LNCAP (cell line): ENCODE results near the gene GPR21.

Source experiments
- CTCF ChIP-seq: fragments of 450-650 bp; IDR thresholded peaks from 2 replicates; pipeline ENCODE4 v1.5.1; 2017; ENCODE audit warnings: mild to moderate bottlenecking

Gene GPR21

DNA sequence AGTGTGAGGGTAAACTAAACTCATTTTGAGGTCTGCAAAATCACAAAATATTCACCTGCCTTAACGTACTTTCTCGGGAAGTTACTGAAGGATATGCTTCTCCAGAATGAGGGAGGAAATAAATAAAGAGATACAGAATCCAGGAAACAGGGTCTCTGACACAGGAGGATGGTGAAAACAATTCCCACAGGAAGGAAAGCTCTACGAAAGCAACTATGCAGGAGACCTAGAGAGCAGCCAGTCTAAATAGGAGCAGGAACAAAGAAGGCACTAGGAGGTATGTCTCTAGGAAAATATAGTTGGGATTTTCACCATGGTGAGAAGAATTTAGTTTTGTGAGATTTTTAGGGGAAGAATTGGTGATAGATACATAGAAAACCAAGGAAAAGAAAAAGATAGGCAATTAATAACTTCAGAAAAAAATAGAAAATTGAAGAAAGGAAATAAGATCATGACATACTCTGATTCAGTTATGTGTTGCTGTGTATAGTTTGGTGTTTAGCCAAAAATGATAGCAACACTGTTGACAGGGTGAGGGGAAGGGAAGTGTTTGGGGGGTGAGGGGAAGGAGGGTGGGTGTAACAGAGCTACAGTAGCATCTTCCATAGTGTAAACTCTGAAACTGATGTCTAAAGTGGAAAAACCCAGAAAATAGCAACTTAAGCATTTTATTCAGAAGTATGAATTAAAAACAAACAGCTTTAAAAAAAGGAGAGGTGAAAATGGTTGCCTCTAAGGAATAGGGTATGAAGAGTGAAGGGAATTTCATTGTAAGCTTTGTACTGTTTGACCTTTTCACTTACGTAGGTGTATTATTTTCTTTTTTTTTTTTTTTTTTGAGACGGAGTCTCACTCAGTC, 9.8 kb downstream of the GPR21 start:
- no peak for TF ChIP-seq CTCF

DNA sequence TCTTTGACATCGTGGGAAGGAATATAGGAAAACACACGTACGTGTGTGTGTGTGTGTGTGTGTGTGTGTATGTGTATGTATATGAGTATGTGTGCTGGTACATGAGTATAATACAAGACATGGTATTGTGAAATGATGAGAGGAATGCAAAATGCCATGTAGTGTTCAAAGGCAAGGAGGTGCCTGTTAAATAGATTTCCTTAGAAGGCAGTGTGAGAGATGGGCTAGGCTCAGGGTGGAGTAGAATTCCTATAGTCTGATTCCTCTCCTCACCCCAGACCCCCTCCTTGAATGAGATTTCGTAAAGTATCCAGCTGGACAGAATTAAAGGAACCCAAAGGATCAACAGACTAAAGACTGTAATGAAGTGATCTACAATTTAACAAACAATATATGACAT, 11.1 kb downstream of the GPR21 start:
- no peak for TF ChIP-seq CTCF

GRCh38 chr9:123046406-123047195, 13.1 kb downstream of the GPR21 start:
- TF ChIP-seq CTCF, result no peak

DNA sequence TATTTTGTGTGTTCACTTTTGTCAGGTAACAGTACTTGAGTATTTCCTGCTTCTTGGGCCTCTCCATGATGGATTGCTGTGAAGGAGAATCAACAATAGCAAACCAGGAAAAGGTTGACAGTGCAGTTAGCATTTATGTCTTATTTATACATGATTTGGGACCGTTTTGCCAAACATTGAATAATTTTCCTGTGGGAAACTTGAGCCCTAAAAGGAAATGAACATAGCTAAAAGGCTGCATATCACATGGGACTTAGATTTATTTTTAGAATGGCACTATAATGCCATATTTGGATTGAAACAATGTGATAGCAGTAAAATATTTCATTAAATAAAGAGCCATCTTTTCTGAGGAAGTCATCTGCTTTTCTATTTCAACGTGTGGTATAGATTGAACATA, 15.3 kb downstream of the GPR21 start:
- TF ChIP-seq CTCF, result no peak

DNA sequence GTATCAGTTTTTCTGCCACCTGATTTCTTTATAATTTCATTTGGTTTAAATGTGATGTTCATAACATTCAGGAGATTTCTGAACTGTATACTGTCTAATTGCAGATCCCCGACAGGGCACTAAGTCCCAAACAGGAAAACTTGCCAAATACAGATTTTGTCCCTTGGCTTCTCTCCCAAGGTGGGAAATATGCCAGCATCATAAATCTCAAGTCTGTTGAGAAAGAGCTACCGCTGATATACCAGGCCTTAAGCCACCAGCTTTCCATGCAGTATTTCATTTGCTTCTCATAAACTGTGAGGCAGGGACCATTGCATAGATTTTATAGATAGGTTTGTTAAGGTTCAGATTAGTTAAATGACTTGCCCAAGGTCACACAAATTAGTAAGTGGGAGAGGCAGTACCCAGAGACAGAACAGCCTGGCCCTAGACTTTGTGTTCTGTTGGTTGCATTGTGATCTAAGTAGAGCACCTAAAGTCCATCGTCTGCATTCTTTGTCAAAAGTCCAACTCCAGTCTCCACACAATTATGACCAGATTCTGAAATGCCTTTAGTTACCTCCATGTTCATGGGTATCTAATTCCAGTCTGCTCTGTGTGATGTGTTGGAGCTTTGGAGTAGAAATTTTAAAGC, 16.2 kb downstream of the GPR21 start:
- no peak for TF ChIP-seq CTCF

GRCh38 chr9:123053046-123053445, 19.6 kb downstream of the GPR21 start:
- TF ChIP-seq CTCF, result no peak

DNA sequence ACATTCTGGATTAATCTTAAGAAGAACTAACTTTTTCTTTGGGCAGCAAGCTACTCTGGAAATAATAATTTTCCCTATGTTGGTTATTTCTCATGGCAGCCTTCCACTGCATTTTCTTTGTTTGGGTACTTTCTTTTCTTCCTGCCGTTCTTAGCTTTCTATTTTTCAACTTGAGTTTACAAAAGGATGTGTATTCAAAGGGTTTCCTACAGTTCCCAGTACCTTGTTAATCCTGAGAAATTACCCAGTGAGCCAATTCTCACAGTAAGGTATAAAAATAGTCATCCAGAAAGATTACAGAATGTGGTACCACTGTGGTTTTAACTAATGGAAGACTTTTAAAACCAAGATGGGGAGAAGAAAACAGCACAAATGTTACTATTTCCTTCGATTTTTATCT, 20.2 kb downstream of the GPR21 start:
- TF ChIP-seq CTCF, result no peak
